Gastroesophageal sphincter (tissue), 4 donors: Measurements from ENCODE around the gene OPCML. TPM values are rescaled to one million over a fixed set of nuclear protein-coding genes. Genes with fewer than 3 reads are reported as not detected.

Source experiments
- ATAC-seq: fragments of 150-250 bp; one replicate; pipeline ENCODE4 v1.9.1; 2016; ENCODE audit warnings: mild to moderate bottlenecking, moderate library complexity
- H3K27ac ChIP-seq, 4 donors: fragments of 200-600 bp; sonication (generic) in 3 of 4; 1 replicate in 3 of 4; 2 replicates in 1 of 4; pipeline ENCODE4 v1.5.1; 2016 to 2019
- H3K27me3 ChIP-seq: fragments of 200-600 bp; sonication (generic); one replicate; pipeline ENCODE4 v1.5.1; 2019
- H3K36me3 ChIP-seq, 2 donors: fragments of 200-600 bp; sonication (generic); one replicate each; pipeline ENCODE4 v1.5.1; 2019; ENCODE audit warnings: control low read depth in 1 of 2
- H3K4me1 ChIP-seq, 3 donors: fragments of 200-600 bp; sonication (generic); 1 replicate in 2 of 3; 2 replicates in 1 of 3; pipeline ENCODE4 v1.5.1; 2016 to 2019; ENCODE audit warnings: control low read depth in 2 of 3
- H3K4me3 ChIP-seq, 2 donors: fragments of 200-600 bp; sonication (generic); one replicate each; pipeline ENCODE4 v1.5.1; 2019; ENCODE audit warnings: mild to moderate bottlenecking in 1 of 2, moderate library complexity in 1 of 2
- H3K9me3 ChIP-seq, 3 donors: fragments of 200-600 bp; sonication (generic); one replicate each; pipeline ENCODE4 v1.5.1; 2017 to 2019; ENCODE audit warnings: control low read depth in 2 of 3
- EP300 ChIP-seq: sonication (generic); formaldehyde crosslinking; IDR thresholded peaks from one replicate; pipeline ENCODE4 v1.6.1; 2017; ENCODE audit warnings: antibody characterized with exemption, mild to moderate bottlenecking
- POLR2A ChIP-seq, 2 donors: fragments of 450-650 bp; IDR thresholded peaks; one replicate each; pipeline ENCODE4 v1.6.1; 2017; ENCODE audit warnings: antibody characterized with exemption in 2 of 2, mild to moderate bottlenecking in 2 of 2, moderate library complexity in 1 of 2
- POLR2AphosphoS5 ChIP-seq: sonication (generic); formaldehyde crosslinking; IDR thresholded peaks from one replicate; pipeline ENCODE4 v1.6.1; 2017; ENCODE audit warnings: antibody characterized with exemption
- WGBS, 2 donors: methylation state at CpG; one replicate each; pipeline ENCODE4 v1.1.5; 2018; ENCODE audit warnings: low coverage in 1 of 2; 5-methylcytosine and 5-hydroxymethylcytosine counted together
- total RNA-seq, 4 donors: library from RNA; depleted of rRNA; stranded (reverse); fragments of >200 nt; gene quantifications; one replicate each; pipeline ENCODE4 v1.1.0, GENCODE V29; 2016
- TF ChIP-seq, protein P1 (sequence below), 4 experiments: fragments of 200-600 bp in 2 of 4; fragments of 450-650 bp in 2 of 4; sonication (generic) in 1 of 4; IDR thresholded peaks; one replicate each; pipeline ENCODE4 v1.5.1; 2017 to 2019; ENCODE audit warnings: antibody characterized with exemption in 4 of 4, mild to moderate bottlenecking in 2 of 4, moderate library complexity in 2 of 4

OPCML gene
- total RNA-seq, 4 donors from 2014 or later: 0.13 to 0.93 (median 0.33) TPM

DNA sequence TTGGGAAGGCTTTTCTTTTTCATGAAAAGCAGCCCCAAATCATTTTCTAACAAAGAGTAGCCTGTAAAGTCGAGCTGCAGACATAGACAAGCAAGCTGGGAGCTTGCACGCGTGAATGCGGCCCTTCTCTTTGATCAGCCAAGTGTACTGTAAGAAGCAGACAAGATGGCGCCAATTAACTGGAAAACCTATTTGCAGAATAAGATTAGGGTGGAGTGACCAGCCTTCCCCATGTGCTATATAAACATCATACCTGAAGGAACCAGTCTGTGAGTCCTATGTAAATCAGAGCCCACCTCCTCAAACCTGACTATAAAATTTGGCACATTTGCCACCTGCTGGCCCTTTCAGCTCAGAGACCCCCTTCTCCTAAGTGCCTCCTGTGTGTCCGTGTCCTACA lies 982.7 kb downstream of the OPCML start:
- WGBS, 2 donors: 78 to 91% methylated on average over 5 to 6 of the region's 6 CpGs
- H3K27me3 ChIP-seq: no peaks in the 10 kb centered on the region
- H3K4me1 ChIP-seq: no peaks in the 10 kb centered on the region

GRCh38 chr11:132549001-132549400 lies 983.3 kb downstream of the OPCML start:
- ATAC-seq: no peak
- 77 to 90% methylated on average over 5 to 7 of the region's 7 CpGs for WGBS, 2 donors
- TF ChIP-seq EP300 (no peak), POLR2A (IDR thresholded peaks at IDR 0.05) (no peak), POLR2AphosphoS5 (no peak)
- TF ChIP-seq, protein P1, sequence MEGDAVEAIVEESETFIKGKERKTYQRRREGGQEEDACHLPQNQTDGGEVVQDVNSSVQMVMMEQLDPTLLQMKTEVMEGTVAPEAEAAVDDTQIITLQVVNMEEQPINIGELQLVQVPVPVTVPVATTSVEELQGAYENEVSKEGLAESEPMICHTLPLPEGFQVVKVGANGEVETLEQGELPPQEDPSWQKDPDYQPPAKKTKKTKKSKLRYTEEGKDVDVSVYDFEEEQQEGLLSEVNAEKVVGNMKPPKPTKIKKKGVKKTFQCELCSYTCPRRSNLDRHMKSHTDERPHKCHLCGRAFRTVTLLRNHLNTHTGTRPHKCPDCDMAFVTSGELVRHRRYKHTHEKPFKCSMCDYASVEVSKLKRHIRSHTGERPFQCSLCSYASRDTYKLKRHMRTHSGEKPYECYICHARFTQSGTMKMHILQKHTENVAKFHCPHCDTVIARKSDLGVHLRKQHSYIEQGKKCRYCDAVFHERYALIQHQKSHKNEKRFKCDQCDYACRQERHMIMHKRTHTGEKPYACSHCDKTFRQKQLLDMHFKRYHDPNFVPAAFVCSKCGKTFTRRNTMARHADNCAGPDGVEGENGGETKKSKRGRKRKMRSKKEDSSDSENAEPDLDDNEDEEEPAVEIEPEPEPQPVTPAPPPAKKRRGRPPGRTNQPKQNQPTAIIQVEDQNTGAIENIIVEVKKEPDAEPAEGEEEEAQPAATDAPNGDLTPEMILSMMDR (IDR thresholded peaks at IDR 0.05): no peak
- peaks cover 0 to 9% (median 0%) of the 10 kb centered on the region in 3 donors for H3K9me3 ChIP-seq
- no peaks in the 10 kb centered on the region for H3K36me3 ChIP-seq
- H3K27me3 ChIP-seq: no peaks in the 10 kb centered on the region
- no peak overlapping the region for H3K27ac ChIP-seq
- H3K4me3 ChIP-seq: no peak overlapping the region
- H3K4me1 ChIP-seq: no peaks in the 10 kb centered on the region

More for the DNA sequence above, 982.7 kb downstream of the OPCML start:
- Histone ChIP-seq H3K4me3 (no peak overlapping the region), H3K9me3 (peaks cover 0 to 9% (median 0%) of the 10 kb centered on the region in 3 donors), H3K27ac (no peak overlapping the region), H3K36me3 (no peaks in the 10 kb centered on the region)
- no peak for TF ChIP-seq POLR2AphosphoS5
- TF ChIP-seq, protein P1 (IDR thresholded peaks at IDR 0.05): no peak
- TF ChIP-seq POLR2A (IDR thresholded peaks at IDR 0.05): no peak
- TF ChIP-seq EP300: no peak
- no peak for ATAC-seq

GRCh38 chr11:132544007-132544406 lies 988.3 kb downstream of the OPCML start:
- TF ChIP-seq POLR2AphosphoS5 (no peak), POLR2A (IDR thresholded peaks at IDR 0.05) (no peak), EP300 (no peak)
- TF ChIP-seq, protein P1 (IDR thresholded peaks at IDR 0.05): no peak
- WGBS, 2 donors: 66 to 74% methylated on average over 5 of the region's 5 CpGs
- H3K27me3 ChIP-seq: no peaks in the 10 kb centered on the region

GRCh38 chr11:132541794-132542193 lies 990.5 kb downstream of the OPCML start:
- no peak for ATAC-seq
- H3K36me3 ChIP-seq: no peaks in the 10 kb centered on the region
- H3K4me3 ChIP-seq: no peak overlapping the region
- H3K9me3 ChIP-seq: no peaks in the 10 kb centered on the region
- no peaks in the 10 kb centered on the region for H3K4me1 ChIP-seq
- TF ChIP-seq EP300 (no peak), POLR2AphosphoS5 (no peak), POLR2A (IDR thresholded peaks at IDR 0.05) (no peak)
- TF ChIP-seq, protein P1 (IDR thresholded peaks at IDR 0.05): no peak
- no peak overlapping the region for H3K27ac ChIP-seq
- H3K27me3 ChIP-seq: no peaks in the 10 kb centered on the region
- 100% methylated on average over 2 of the region's 2 CpGs; no CpG with 5 or more reads in 1 of the 2 donors for WGBS, 2 donors

More at GRCh38 chr11:132544007-132544406, 988.3 kb downstream of the OPCML start:
- no peaks in the 10 kb centered on the region for H3K9me3 ChIP-seq
- no peaks in the 10 kb centered on the region for H3K36me3 ChIP-seq
- H3K4me1 ChIP-seq: no peaks in the 10 kb centered on the region
- H3K27ac ChIP-seq: no peak overlapping the region
- ATAC-seq: no peak
- H3K4me3 ChIP-seq: no peak overlapping the region

GRCh38 chr11:132540581-132540980 lies 991.7 kb downstream of the OPCML start:
- ATAC-seq: no peak
- no peaks in the 10 kb centered on the region for H3K27me3 ChIP-seq
- TF ChIP-seq POLR2A (IDR thresholded peaks at IDR 0.05) (no peak), POLR2AphosphoS5 (no peak), EP300 (no peak)
- TF ChIP-seq, protein P1 (IDR thresholded peaks at IDR 0.05): no peak
- H3K9me3 ChIP-seq: no peaks in the 10 kb centered on the region
- H3K27ac ChIP-seq: no peak overlapping the region
- no peaks in the 10 kb centered on the region for H3K36me3 ChIP-seq
- 18 to 55% methylated on average over 2 of the region's 2 CpGs for WGBS, 2 donors
- H3K4me1 ChIP-seq: no peaks in the 10 kb centered on the region
- H3K4me3 ChIP-seq: no peak overlapping the region
